HTERT RPE-1 (cell line): Measurements from ENCODE around the gene REXO1.

Experiments used
- in situ Hi-C: fragments of 300-500 bp; cut with MboI; formaldehyde crosslinking; loops from 4 replicates; pipeline ENCODE4 v1.14.3; 2020; ENCODE audit warnings: low sequenced_read_pairs

The REXO1 gene

DNA sequence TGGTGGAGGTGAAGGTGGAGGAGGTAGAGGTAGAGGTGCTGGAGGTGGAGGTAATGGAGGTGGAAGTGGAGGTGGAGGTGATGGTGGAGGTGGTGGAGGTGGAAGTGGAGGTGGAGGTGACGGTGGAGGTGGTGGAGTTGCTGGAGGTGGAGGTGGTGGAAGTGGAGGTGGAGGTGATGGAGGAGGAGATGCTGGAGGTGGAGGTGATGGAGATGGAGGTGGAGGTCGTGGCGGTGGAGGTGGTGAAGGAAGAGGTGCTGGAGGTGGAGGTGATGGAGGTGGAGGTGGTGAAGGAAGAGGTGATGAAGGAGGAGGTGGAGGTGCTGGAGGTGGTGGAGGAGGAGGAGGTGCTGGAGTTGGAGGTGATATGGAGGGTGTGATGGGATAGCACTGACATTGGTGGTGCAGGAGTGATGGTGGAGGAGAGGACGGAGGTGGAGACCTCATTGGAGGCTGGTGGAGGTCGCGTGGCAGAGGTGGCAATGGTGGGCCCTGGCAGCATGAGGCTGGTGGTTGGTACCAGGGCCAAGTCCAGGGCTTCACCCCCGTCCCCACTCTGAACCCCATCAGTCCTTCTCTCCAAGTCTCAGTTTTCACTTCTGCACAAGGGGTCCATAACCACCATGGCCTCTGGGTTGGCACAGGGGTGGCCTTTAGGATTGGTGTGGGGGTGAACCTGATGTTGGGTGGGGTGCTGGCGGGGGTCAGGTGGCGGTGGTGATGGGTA lies 79.2 kb downstream of the REXO1 start:
- in situ Hi-C loops, result no loop called here

DNA sequence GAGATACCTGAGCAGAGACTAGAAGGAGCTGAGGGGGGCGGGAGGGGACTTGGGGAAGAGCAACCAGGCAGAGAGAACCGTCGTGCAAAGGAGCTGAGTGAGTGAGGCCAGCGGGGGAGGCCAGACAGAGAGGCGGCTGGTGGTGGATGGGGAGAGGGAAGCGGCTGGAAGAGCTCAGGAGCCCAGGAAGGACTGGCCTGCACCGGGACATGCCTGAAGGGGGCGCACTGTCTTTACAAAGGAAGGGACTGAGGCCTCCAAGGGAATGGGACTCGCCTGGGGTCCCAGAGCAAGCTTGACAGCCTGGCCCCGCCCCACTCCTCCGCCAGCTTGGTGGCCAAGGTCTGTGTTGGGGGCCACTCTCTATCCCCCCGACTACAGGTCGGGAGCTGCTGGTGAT lies 80.0 kb downstream of the REXO1 start:
- in situ Hi-C loops, result no loop called here

DNA sequence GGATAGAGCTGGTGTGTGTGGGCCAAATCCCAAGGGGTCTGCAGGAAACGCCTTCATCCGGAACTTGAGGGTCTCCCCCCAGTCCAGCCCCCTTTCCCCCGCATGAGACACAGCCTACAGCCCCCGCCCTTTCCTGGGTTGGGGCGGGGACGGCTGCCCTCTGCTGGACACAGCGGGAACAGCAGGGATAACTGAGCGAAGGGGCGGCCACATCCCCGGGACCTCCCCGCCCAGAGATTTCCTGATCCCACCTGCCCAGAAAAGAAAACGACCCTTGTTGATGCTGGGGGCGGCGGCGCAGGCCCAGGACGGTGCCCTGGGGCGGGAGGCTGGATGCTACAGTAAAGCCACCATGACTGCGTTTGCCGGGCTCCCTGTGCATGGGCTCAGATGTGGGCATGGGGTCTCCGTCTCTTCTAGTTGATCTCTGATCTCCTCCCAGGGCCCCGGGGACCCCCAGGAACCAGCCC lies 80.8 kb downstream of the REXO1 start:
- in situ Hi-C loops, result no loop called here

DNA sequence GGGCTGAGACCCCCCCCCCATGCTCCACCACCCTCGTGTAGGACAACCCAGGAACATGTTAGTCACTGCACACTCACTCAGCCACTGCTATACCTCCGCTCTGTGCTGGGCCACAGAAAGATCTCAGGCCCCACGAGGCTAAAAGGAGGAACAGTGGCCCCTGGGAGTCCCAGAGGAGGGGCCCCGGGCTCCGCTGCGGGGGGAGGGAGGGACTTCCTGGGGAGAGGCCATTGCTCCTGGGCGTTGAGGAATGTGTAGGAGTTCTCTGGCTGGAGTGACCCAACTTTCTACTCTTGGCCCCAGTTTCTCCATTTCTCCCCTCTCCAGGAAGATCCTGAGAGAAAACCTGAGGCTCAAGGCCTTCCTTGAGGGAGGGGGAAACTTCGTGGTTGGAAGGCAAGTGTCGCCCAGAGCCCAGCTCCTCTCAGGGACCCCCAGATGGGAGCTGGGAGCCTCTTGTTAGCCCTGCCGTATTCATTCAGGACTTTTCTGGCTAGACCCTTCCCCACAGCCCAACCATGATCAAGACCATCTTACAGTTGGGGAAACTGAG lies 81.4 kb downstream of the REXO1 start:
- in situ Hi-C loops, result no loop called here

DNA sequence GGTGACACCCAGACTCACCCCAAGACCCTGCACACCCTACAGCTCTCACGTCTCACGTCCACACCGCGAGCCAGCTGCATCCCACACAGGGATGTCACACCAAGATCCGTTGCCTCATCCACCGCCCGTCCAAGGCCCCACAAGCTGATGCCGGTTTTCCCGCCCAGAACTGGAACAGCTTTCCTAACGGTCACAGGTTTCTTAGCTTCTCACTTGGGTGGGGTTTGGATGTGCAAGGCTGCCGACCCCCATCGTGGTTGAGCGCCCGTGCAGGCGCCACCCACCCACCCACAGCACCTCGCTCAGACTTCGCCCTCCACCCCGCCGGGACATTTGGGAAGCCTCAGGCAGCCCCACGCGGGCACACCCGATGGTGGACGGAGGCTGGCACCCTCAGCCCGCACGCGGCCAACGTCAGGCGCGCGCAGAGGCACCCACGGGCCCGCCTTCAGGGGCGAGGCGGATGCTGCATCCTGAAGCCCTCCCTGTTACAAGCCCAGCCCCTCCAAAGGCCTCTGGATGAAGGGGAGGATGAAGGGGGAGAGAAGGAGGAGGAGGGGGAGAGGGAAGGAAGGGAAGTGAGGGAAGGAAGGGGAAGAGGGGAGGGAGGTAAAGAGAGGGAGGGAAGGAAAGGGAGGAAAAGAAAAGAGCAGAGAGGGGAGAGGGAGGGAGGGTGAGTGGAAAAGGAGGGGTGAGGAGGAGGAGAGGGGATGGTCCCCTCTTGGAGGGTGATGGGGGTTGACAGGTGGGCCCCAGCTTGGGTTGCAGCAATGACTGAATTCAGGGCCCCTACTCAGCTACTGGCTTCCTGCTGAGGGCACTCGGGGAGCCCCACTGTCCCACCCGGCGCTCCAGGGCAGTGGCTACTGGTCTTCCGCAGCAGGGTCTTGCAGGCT lies 82.1 kb downstream of the REXO1 start:
- in situ Hi-C loops, result no loop called here
